ENCODE data around the gene TBC1D22A.

DNA sequence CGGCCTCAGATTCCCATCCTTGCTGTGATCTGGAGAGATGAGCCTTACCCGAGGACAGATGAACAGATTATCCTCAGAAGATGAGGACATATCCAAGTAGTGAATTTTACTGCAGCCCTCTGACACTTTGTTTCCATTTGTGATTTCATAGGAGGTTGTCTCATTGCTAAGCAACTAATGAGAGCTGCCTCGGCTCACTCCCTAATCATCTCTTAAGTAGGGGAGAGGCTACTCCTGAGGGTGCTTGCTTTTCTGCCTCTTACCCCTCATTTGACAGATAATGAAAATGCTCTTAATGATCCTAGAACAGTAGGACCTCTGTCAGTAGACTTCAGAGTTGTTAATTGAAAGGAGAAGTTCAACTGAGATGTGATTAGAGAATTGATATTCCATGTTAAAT is 150.9 kb downstream of the TBC1D22A start:
- TF ChIP-seq, protein P1, sequence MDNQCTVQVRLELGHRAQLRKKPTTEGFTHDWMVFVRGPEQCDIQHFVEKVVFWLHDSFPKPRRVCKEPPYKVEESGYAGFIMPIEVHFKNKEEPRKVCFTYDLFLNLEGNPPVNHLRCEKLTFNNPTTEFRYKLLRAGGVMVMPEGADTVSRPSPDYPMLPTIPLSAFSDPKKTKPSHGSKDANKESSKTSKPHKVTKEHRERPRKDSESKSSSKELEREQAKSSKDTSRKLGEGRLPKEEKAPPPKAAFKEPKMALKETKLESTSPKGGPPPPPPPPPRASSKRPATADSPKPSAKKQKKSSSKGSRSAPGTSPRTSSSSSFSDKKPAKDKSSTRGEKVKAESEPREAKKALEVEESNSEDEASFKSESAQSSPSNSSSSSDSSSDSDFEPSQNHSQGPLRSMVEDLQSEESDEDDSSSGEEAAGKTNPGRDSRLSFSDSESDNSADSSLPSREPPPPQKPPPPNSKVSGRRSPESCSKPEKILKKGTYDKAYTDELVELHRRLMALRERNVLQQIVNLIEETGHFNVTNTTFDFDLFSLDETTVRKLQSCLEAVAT (IDR thresholded peaks at IDR 0.05): no peak
- TF ChIP-seq CBFB (IDR thresholded peaks at IDR 0.05; ENCODE audit: low read depth): no peak
- TF ChIP-seq, protein P2, sequence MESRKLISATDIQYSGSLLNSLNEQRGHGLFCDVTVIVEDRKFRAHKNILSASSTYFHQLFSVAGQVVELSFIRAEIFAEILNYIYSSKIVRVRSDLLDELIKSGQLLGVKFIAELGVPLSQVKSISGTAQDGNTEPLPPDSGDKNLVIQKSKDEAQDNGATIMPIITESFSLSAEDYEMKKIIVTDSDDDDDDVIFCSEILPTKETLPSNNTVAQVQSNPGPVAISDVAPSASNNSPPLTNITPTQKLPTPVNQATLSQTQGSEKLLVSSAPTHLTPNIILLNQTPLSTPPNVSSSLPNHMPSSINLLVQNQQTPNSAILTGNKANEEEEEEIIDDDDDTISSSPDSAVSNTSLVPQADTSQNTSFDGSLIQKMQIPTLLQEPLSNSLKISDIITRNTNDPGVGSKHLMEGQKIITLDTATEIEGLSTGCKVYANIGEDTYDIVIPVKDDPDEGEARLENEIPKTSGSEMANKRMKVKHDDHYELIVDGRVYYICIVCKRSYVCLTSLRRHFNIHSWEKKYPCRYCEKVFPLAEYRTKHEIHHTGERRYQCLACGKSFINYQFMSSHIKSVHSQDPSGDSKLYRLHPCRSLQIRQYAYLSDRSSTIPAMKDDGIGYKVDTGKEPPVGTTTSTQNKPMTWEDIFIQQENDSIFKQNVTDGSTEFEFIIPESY (IDR thresholded peaks at IDR 0.05): no peak
- TF ChIP-seq, protein P3, sequence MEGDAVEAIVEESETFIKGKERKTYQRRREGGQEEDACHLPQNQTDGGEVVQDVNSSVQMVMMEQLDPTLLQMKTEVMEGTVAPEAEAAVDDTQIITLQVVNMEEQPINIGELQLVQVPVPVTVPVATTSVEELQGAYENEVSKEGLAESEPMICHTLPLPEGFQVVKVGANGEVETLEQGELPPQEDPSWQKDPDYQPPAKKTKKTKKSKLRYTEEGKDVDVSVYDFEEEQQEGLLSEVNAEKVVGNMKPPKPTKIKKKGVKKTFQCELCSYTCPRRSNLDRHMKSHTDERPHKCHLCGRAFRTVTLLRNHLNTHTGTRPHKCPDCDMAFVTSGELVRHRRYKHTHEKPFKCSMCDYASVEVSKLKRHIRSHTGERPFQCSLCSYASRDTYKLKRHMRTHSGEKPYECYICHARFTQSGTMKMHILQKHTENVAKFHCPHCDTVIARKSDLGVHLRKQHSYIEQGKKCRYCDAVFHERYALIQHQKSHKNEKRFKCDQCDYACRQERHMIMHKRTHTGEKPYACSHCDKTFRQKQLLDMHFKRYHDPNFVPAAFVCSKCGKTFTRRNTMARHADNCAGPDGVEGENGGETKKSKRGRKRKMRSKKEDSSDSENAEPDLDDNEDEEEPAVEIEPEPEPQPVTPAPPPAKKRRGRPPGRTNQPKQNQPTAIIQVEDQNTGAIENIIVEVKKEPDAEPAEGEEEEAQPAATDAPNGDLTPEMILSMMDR (IDR thresholded peaks at IDR 0.05 in 2 of 3, conservative IDR thresholded peaks at IDR 0.05 in 1 of 3; ENCODE audit: control insufficient read depth in 2 of 3, extremely low read depth in 1 of 3, insufficient read depth in 1 of 3, low read depth in 3 of 3, low read length in 3 of 3): no peak
- TF ChIP-seq, protein P4, sequence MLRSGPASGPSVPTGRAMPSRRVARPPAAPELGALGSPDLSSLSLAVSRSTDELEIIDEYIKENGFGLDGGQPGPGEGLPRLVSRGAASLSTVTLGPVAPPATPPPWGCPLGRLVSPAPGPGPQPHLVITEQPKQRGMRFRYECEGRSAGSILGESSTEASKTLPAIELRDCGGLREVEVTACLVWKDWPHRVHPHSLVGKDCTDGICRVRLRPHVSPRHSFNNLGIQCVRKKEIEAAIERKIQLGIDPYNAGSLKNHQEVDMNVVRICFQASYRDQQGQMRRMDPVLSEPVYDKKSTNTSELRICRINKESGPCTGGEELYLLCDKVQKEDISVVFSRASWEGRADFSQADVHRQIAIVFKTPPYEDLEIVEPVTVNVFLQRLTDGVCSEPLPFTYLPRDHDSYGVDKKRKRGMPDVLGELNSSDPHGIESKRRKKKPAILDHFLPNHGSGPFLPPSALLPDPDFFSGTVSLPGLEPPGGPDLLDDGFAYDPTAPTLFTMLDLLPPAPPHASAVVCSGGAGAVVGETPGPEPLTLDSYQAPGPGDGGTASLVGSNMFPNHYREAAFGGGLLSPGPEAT (IDR thresholded peaks at IDR 0.05; ENCODE audit: low read depth): no peak

Measured in GM12878 (cell line).